Measurements from ENCODE around the gene RABGAP1L. TPM values are rescaled to one million over a fixed set of nuclear protein-coding genes. Genes with fewer than 3 reads are reported as not detected.

RABGAP1L gene
- total RNA-seq, 1 donor from 2014 or later = 80.6 TPM

GRCh38 chr1:174989536-174990220, 830.4 kb downstream of the RABGAP1L start:
- peak overlapping the region; percentile 54 for H3K4me3 ChIP-seq
- TF ChIP-seq, protein P1, sequence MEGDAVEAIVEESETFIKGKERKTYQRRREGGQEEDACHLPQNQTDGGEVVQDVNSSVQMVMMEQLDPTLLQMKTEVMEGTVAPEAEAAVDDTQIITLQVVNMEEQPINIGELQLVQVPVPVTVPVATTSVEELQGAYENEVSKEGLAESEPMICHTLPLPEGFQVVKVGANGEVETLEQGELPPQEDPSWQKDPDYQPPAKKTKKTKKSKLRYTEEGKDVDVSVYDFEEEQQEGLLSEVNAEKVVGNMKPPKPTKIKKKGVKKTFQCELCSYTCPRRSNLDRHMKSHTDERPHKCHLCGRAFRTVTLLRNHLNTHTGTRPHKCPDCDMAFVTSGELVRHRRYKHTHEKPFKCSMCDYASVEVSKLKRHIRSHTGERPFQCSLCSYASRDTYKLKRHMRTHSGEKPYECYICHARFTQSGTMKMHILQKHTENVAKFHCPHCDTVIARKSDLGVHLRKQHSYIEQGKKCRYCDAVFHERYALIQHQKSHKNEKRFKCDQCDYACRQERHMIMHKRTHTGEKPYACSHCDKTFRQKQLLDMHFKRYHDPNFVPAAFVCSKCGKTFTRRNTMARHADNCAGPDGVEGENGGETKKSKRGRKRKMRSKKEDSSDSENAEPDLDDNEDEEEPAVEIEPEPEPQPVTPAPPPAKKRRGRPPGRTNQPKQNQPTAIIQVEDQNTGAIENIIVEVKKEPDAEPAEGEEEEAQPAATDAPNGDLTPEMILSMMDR (IDR thresholded peaks at IDR 0.05) = no peak
- intact Hi-C loops (cut with DNase I) = loop anchor here (10.0 kb wide), 1 partner anchor 225 kb away; no protein-coding TSS in a partner anchor
- H3K27ac ChIP-seq = peak overlapping the region; percentile 85
- H3K9me3 ChIP-seq = no peaks in the 10 kb centered on the region
- no peak for DNase-seq
- no peaks in the 10 kb centered on the region for H3K4me1 ChIP-seq
- no peaks in the 10 kb centered on the region for H3K27me3 ChIP-seq
- ATAC-seq = no peak
- peaks cover 3% of the 10 kb centered on the region for H3K36me3 ChIP-seq

- H3K27me3 ChIP-seq = no peaks in the 10 kb centered on the region
- H3K36me3 ChIP-seq = peaks cover 3% of the 10 kb centered on the region
- TF ChIP-seq, protein P1 (IDR thresholded peaks at IDR 0.05) = no peak
- H3K9me3 ChIP-seq = no peaks in the 10 kb centered on the region
- no peak for DNase-seq
- no peaks in the 10 kb centered on the region for H3K4me1 ChIP-seq
- peak overlapping the region; percentile 54 for H3K4me3 ChIP-seq
- ATAC-seq = peak; percentile 91
- intact Hi-C loops (cut with DNase I) = no loop called here
- H3K27ac ChIP-seq = peak overlapping the region; percentile 85
Observed at GRCh38 chr1:174990382-174990999, 831.2 kb downstream of the RABGAP1L start.

DNA sequence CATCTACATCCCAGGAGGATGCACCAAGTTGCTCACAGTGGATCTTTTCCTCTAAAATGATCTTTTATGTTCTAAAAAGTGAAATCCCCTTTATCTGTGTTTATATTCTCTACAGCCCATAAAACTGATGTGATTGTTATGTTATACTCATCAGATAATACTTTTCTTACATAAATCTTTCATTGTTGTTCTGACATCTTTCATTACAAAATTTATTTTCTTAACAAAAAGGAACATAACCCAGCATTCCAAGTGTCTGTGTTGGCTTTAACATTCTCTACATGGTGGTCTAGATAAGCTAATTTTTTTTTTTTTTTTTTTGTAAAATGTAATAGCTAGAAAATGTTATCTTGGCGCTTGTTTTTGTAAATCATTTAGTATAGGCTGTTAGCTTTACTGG, 832.2 kb downstream of the RABGAP1L start:
- Histone ChIP-seq H3K4me1 (no peaks in the 10 kb centered on the region), H3K4me3 (no peak overlapping the region), H3K27ac (no peak overlapping the region), H3K9me3 (no peaks in the 10 kb centered on the region), H3K36me3 (peaks cover 3% of the 10 kb centered on the region), H3K27me3 (no peaks in the 10 kb centered on the region)
- no peak for ATAC-seq
- TF ChIP-seq, protein P1 (IDR thresholded peaks at IDR 0.05) = no peak
- DNase-seq = no peak
- intact Hi-C loops (cut with DNase I) = no loop called here

GRCh38 chr1:174995121-174995520, 835.8 kb downstream of the RABGAP1L start:
- intact Hi-C loops (cut with DNase I) = no loop called here
- H3K27me3 ChIP-seq = no peaks in the 10 kb centered on the region
- TF ChIP-seq, protein P1 (IDR thresholded peaks at IDR 0.05) = no peak
- ATAC-seq = no peak
- no peak for DNase-seq
- peaks cover 3% of the 10 kb centered on the region for H3K36me3 ChIP-seq
- no peaks in the 10 kb centered on the region for H3K9me3 ChIP-seq
- H3K4me1 ChIP-seq = no peaks in the 10 kb centered on the region
- no peak overlapping the region for H3K4me3 ChIP-seq
- H3K27ac ChIP-seq = no peak overlapping the region

GRCh38 chr1:174995916-174996315, 836.6 kb downstream of the RABGAP1L start:
- Histone ChIP-seq H3K4me1 (peaks cover under 1% of the 10 kb centered on the region), H3K9me3 (no peaks in the 10 kb centered on the region), H3K4me3 (no peak overlapping the region), H3K27ac (no peak overlapping the region), H3K36me3 (peaks cover 3% of the 10 kb centered on the region), H3K27me3 (no peaks in the 10 kb centered on the region)
- TF ChIP-seq, protein P1 (IDR thresholded peaks at IDR 0.05) = no peak
- intact Hi-C loops (cut with DNase I) = no loop called here
- no peak for ATAC-seq
- no peak for DNase-seq
